GM12878 (cell line): ENCODE data around the gene TRPV6.

Source experiments
- BHLHE40 ChIP-seq, 2 experiments: fragments of 450-650 bp in 1 of 2; IDR thresholded peaks; 2 replicates each; pipeline ENCODE4 v1.6.1; 2011 to 2017; ENCODE audit warnings: low read depth in 2 of 2, borderline replicate concordance in 1 of 2, improper control_type of control experiment in 1 of 2, low read length in 1 of 2, mild to moderate bottlenecking in 1 of 2
- CTCF ChIP-seq, 3 experiments: IDR thresholded peaks in 2 of 3; conservative IDR thresholded peaks in 1 of 3; 2 replicates each; pipeline ENCODE4 v1.5.1; 2011; ENCODE audit warnings: low read depth in 3 of 3, low read length in 3 of 3, mild to moderate bottlenecking in 3 of 3, control low read depth in 2 of 3, moderate library complexity in 2 of 3, inconsistent platforms in 1 of 3, mixed read lengths in 1 of 3; ENCODE audit not compliant: control insufficient read depth in 2 of 3, insufficient read depth in 1 of 3; ENCODE audit errors: extremely low read depth in 1 of 3
- GATAD2B ChIP-seq: fragments of 450-650 bp; conservative IDR thresholded peaks from 2 replicates; pipeline ENCODE4 v1.6.1; 2017; ENCODE audit warnings: low read depth, mild to moderate bottlenecking, moderate library complexity
- HDAC6 ChIP-seq: fragments of 200-600 bp; sonication (generic); IDR thresholded peaks from one replicate; pipeline ENCODE4 v1.8.0; 2017; ENCODE audit warnings: antibody characterized with exemption; ENCODE audit not compliant: unreplicated experiment
- NR2C1 ChIP-seq: fragments of 450-650 bp; IDR thresholded peaks from 2 replicates; pipeline ENCODE4 v1.6.1; 2017; ENCODE audit warnings: antibody characterized with exemption, mild to moderate bottlenecking, moderate library complexity
- POLR2A ChIP-seq: IDR thresholded peaks from 2 replicates; pipeline ENCODE4 v1.6.1; 2011; ENCODE audit warnings: low read depth, mild to moderate bottlenecking, low read length
- PRDM15 ChIP-seq: fragments of 450-650 bp; formaldehyde crosslinking; IDR thresholded peaks from 2 replicates; pipeline ENCODE4 v1.4.0; 2020; ENCODE audit warnings: mild to moderate bottlenecking, moderate library complexity
- SMAD1 ChIP-seq: fragments of 450-650 bp; IDR thresholded peaks from 2 replicates; pipeline ENCODE4 v1.6.1; 2018; ENCODE audit warnings: mild to moderate bottlenecking, low read depth; ENCODE audit not compliant: partially characterized antibody
- SMC3 ChIP-seq: IDR thresholded peaks from 2 replicates; pipeline ENCODE4 v1.6.1; 2011; ENCODE audit warnings: low read length, improper control_type of control experiment, borderline replicate concordance
- ZBTB40 ChIP-seq: fragments of 450-650 bp; IDR thresholded peaks from 2 replicates; pipeline ENCODE4 v1.6.1; 2016; ENCODE audit warnings: mild to moderate bottlenecking, moderate library complexity, borderline replicate concordance
- ZNF217 ChIP-seq: fragments of 450-650 bp; IDR thresholded peaks from 2 replicates; pipeline ENCODE4 v1.6.1; 2017; ENCODE audit warnings: antibody characterized with exemption, mild to moderate bottlenecking
- ZNF24 ChIP-seq: fragments of 450-650 bp; IDR thresholded peaks from 2 replicates; pipeline ENCODE4 v1.6.1; 2017; ENCODE audit warnings: antibody characterized with exemption, mild to moderate bottlenecking

- TF ChIP-seq SMAD1 (no peak), SMC3 (no peak), HDAC6 (no peak), PRDM15 (CRISPR knock-in tag) (no peak), ZNF24 (no peak), CTCF (IDR thresholded peaks at IDR 0.05 in 2 of 3, conservative IDR thresholded peaks at IDR 0.05 in 1 of 3; ENCODE audit: control insufficient read depth in 2 of 3, extremely low read depth in 1 of 3, insufficient read depth in 1 of 3, low read depth in 3 of 3, low read length in 3 of 3) (no peak), ZNF217 (no peak), ZBTB40 (no peak), NR2C1 (no peak), BHLHE40 (IDR thresholded peaks at IDR 0.05; ENCODE audit: borderline replicate concordance in 1 of 2, low read depth in 2 of 2, low read length in 1 of 2) (no peak), POLR2A (no peak), GATAD2B (no peak)
These were observed 47.5 kb upstream of the TRPV6 start for GRCh38 chr7:142933092-142933475.
